DND-41 (cell line): ENCODE data around the gene SORBS1.

Experiments used
- ATAC-seq: fragments of 200-7000 bp; cut with Tn5 transposase; 3 replicates; pipeline ENCODE4 v1.9.1; 2021; ENCODE audit warnings: low read depth; ENCODE audit not compliant: insufficient read depth
- DNase-seq: peaks from one replicate; pipeline ENCODE4 v3.0.0-alpha.2; 2020
- H2AFZ ChIP-seq: 2 replicates; pipeline ENCODE4 v1.6.0; 2012; ENCODE audit warnings: low read depth, low read length
- H3K27ac ChIP-seq: 2 replicates; pipeline ENCODE4 v1.5.1; 2012; ENCODE audit warnings: low read length, inconsistent platforms
- H3K27me3 ChIP-seq: fragments of 200-600 bp; sonication (generic); 2 replicates; pipeline ENCODE4 v1.6.0; 2012; ENCODE audit warnings: low read length, mild to moderate bottlenecking, inconsistent platforms; ENCODE audit not compliant: insufficient read depth, poor library complexity
- H3K36me3 ChIP-seq: 2 replicates; pipeline ENCODE4 v1.5.1; 2012; ENCODE audit warnings: low read length, inconsistent platforms; ENCODE audit not compliant: insufficient read depth
- H3K4me1 ChIP-seq: 2 replicates; pipeline ENCODE4 v1.5.1; 2012; ENCODE audit warnings: mild to moderate bottlenecking, low read length; ENCODE audit not compliant: insufficient read depth
- H3K4me2 ChIP-seq: 2 replicates; pipeline ENCODE4 v1.6.0; 2012; ENCODE audit warnings: mild to moderate bottlenecking, moderate library complexity, low read length, inconsistent platforms; ENCODE audit not compliant: insufficient read depth
- H3K4me3 ChIP-seq, 2 experiments: fragments of 200-600 bp in 1 of 2; shearing (Covaris generic) in 1 of 2; 2 replicates each; pipeline ENCODE4 v1.5.1; 2012 to 2016; ENCODE audit warnings: inconsistent platforms in 2 of 2, low read length in 2 of 2, mild to moderate bottlenecking in 2 of 2, low read depth in 1 of 2, moderate library complexity in 1 of 2
- H3K79me2 ChIP-seq: 2 replicates; pipeline ENCODE4 v1.6.0; 2012; ENCODE audit warnings: low read length, inconsistent platforms; ENCODE audit not compliant: insufficient read depth
- H3K9ac ChIP-seq: 2 replicates; pipeline ENCODE4 v1.6.0; 2012; ENCODE audit warnings: low read depth, mild to moderate bottlenecking, inconsistent platforms, low read length, moderate library complexity
- H3K9me3 ChIP-seq: 2 replicates; pipeline ENCODE4 v1.5.1; 2012; ENCODE audit warnings: low read length, moderate library complexity, mild to moderate bottlenecking, inconsistent platforms; ENCODE audit not compliant: insufficient read depth, severe bottlenecking
- H4K20me1 ChIP-seq: 2 replicates; pipeline ENCODE4 v1.6.0; 2012; ENCODE audit warnings: low read length; ENCODE audit not compliant: insufficient read depth
- EZH2 ChIP-seq: IDR thresholded peaks from 3 replicates; pipeline ENCODE4 v1.6.1; 2012; ENCODE audit warnings: borderline replicate concordance, low read depth, mild to moderate bottlenecking, moderate library complexity, low read length, inconsistent platforms; ENCODE audit not compliant: severe bottlenecking
- TF ChIP-seq, protein P1 (sequence below): IDR thresholded peaks from 2 replicates; pipeline ENCODE4 v1.5.1; 2012; ENCODE audit warnings: borderline replicate concordance, low read length, moderate library complexity, mild to moderate bottlenecking; ENCODE audit not compliant: poor library complexity, severe bottlenecking; ENCODE audit errors: extremely low read depth

Gene SORBS1

DNA sequence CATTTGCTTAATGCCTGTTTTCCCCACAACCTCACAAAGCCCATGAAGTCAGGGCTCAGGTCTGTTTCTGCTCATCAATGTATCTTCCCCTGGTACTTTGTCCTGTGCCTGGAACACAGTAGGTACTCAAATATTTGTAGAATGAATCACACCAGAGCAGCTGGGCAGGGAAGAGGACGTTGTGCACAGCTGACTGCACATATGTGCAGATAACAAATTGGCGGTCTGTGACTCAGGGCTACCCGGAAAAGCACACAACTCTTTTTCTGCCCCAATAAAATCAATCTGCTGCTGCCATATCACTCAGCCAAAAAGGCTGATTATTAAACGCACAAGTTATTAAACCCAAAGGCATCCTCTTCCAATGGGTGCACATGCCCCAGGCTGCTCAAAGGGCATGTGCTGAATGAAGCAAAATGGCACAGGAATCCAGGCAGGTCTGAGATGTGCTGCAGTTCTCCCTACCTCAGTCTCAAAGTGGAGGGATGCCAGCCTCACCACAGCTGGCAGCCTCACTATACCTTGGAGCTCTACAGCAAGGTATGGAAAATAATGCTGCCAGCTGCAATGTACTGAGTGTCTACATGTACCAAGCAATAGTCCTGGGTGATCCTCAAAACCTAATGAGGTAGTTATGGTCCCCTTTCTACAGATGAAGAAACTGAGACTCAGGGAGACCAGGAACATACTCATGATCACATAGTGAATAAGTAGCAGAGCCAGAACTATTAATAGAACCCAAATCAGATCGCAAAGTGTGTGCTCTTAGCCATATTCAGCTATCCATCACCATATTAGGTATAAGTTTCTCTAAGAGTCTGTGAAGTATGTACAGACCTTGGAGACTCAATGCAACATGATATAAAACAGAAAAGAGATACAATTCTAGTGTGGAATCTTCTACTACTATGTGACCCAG is 43.4 kb downstream of the SORBS1 start:
- Histone ChIP-seq H3K79me2 (no peaks in the 10 kb centered on the region), H2AFZ (no peak overlapping the region), H3K36me3 (no peaks in the 10 kb centered on the region), H3K4me2 (no peak overlapping the region), H3K9me3 (no peaks in the 10 kb centered on the region), H3K27ac (no peak overlapping the region), H3K4me3 (no peak overlapping the region), H4K20me1 (no peaks in the 10 kb centered on the region), H3K4me1 (no peaks in the 10 kb centered on the region), H3K27me3 (peaks cover 9% of the 10 kb centered on the region), H3K9ac (no peak overlapping the region)
- TF ChIP-seq, protein P1, sequence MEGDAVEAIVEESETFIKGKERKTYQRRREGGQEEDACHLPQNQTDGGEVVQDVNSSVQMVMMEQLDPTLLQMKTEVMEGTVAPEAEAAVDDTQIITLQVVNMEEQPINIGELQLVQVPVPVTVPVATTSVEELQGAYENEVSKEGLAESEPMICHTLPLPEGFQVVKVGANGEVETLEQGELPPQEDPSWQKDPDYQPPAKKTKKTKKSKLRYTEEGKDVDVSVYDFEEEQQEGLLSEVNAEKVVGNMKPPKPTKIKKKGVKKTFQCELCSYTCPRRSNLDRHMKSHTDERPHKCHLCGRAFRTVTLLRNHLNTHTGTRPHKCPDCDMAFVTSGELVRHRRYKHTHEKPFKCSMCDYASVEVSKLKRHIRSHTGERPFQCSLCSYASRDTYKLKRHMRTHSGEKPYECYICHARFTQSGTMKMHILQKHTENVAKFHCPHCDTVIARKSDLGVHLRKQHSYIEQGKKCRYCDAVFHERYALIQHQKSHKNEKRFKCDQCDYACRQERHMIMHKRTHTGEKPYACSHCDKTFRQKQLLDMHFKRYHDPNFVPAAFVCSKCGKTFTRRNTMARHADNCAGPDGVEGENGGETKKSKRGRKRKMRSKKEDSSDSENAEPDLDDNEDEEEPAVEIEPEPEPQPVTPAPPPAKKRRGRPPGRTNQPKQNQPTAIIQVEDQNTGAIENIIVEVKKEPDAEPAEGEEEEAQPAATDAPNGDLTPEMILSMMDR = no peak
- no peak for TF ChIP-seq EZH2
- DNase-seq (no peak), ATAC-seq (no peak)

DNA sequence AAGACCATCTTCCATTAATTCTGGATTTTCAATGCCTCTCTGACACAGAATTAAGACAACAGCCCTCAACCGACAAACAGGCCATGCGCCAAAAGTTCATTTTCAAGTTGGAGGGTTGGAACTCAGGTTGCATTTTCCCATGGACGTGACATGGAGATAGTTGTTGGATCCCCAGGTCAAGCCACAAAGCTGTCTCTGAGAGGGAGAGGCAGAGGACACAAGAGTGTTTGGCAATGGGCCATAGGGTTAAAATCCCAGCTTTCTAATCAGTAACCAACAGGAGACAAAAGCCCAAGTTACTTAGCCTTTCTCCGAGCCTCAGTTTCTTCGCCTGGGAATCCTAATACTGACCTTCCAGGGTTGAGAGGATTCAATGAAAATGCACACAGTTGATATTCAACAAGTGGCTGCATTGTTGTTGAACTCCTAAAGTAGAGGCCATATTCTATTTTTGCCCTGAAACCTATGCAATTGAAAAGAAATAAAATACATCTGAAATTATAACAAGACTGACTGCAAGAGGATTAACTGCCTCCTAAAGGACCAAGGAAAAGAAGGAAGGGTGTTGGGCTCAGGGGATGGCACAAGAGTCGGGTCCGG is 44.3 kb downstream of the SORBS1 start:
- TF ChIP-seq EZH2 = no peak
- TF ChIP-seq, protein P1 = no peak
- H3K27ac ChIP-seq = no peak overlapping the region
- no peak for ATAC-seq
- H3K27me3 ChIP-seq = peaks cover 9% of the 10 kb centered on the region
- no peak overlapping the region for H3K4me3 ChIP-seq
- H2AFZ ChIP-seq = no peak overlapping the region
- H3K9me3 ChIP-seq = no peaks in the 10 kb centered on the region
- H4K20me1 ChIP-seq = no peaks in the 10 kb centered on the region
- H3K4me2 ChIP-seq = no peak overlapping the region
- no peak overlapping the region for H3K9ac ChIP-seq
- no peaks in the 10 kb centered on the region for H3K79me2 ChIP-seq
- H3K4me1 ChIP-seq = no peaks in the 10 kb centered on the region
- H3K36me3 ChIP-seq = no peaks in the 10 kb centered on the region
- DNase-seq = no peak

DNA sequence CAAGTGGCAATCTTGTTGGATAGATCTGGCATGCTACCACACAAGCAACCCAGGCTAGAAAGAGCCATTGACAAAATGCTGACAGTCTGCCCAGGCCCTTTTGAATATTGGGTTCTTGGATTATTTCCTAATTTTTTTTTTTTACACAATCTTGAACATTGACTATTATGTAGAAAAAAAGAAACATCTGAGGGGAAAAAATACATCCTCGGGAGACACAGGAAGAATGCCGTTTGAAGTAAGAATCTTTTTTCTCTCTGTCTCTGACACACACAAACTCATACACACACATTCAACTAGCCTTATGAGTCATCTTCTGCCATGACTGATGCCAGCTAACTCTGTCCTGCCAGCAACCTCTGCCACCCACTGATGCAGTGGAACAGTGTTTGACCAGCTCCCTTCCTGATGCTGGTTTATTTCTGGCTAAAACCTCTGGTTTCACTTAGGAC is 47.2 kb downstream of the SORBS1 start:
- H3K27ac ChIP-seq = no peak overlapping the region
- H4K20me1 ChIP-seq = no peaks in the 10 kb centered on the region
- ATAC-seq = no peak
- no peaks in the 10 kb centered on the region for H3K79me2 ChIP-seq
- H3K4me2 ChIP-seq = no peak overlapping the region
- H2AFZ ChIP-seq = no peak overlapping the region
- no peak for TF ChIP-seq EZH2
- TF ChIP-seq, protein P1 = no peak
- no peaks in the 10 kb centered on the region for H3K4me1 ChIP-seq
- H3K9me3 ChIP-seq = no peaks in the 10 kb centered on the region
- H3K36me3 ChIP-seq = no peaks in the 10 kb centered on the region
- H3K4me3 ChIP-seq = no peak overlapping the region
- peaks cover 10% of the 10 kb centered on the region for H3K27me3 ChIP-seq
- H3K9ac ChIP-seq = no peak overlapping the region
- DNase-seq = no peak
